ENCODE measurements around the gene WFDC9. TPM values are rescaled to one million over a fixed set of nuclear protein-coding genes. Genes with fewer than 3 reads are reported as not detected.

The WFDC9 gene
- total RNA-seq, 1 experiment from 2014 or later = not detected

DNA sequence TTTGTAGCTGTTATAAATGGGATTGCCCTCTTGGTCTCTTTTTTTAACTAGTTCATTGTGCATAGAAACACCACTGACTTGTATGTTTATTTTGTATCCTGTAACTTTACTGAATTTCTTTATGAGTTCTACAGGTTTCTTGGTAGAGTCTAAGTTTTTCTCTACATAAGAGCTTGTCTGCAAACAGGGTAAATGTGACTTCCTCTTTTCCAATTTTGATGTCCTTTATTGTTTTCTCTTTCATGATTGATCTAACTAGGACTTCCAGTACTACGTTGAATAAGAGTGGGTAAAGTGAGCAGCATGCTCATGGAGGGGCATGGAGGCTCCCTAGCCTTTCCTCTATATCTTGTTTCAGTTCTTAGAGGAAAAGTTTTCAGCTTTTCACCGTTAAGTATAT is 4.5 kb downstream of the WFDC9 start:
- H2BK20ac ChIP-seq (ENCODE audit: low read depth, low read length, poor library complexity, severe bottlenecking) = no peak overlapping the region
- H4K5ac ChIP-seq (ENCODE audit: insufficient read length, low read depth, low read length) = no peak overlapping the region
- no peak overlapping the region for H3K23ac ChIP-seq (ENCODE audit: insufficient read length, low read depth, low read length)
- H3K23me2 ChIP-seq (ENCODE audit: insufficient read length, low read depth, low read length, poor library complexity, severe bottlenecking) = no peaks in the 10 kb centered on the region
- DNase-seq = no peak
- H3K4ac ChIP-seq (ENCODE audit: low read depth, low read length) = no peak overlapping the region
- H3K9me3 ChIP-seq (ENCODE audit: control insufficient read depth, low read depth, low read length) = no peaks in the 10 kb centered on the region
- peaks cover 2 to 4% of the 10 kb centered on the region in 2 experiments for H3K4me1 Mint-ChIP-seq
- no peak overlapping the region for H3K4me2 ChIP-seq (ENCODE audit: insufficient read depth, insufficient read length, low read length)
- no peak overlapping the region for H3K18ac ChIP-seq (ENCODE audit: insufficient read length, low read depth, low read length)
- H4K20me1 ChIP-seq (ENCODE audit: control insufficient read depth, insufficient read depth, insufficient read length) = no peaks in the 10 kb centered on the region
- H2AFZ ChIP-seq (ENCODE audit: low read length) = no peak overlapping the region
- no peaks in the 10 kb centered on the region for H3K79me2 ChIP-seq (ENCODE audit: insufficient read depth, low read length)
- no peak overlapping the region for H2BK12ac ChIP-seq (ENCODE audit: insufficient read length, low read depth, low read length)
- TF ChIP-seq, protein P1, sequence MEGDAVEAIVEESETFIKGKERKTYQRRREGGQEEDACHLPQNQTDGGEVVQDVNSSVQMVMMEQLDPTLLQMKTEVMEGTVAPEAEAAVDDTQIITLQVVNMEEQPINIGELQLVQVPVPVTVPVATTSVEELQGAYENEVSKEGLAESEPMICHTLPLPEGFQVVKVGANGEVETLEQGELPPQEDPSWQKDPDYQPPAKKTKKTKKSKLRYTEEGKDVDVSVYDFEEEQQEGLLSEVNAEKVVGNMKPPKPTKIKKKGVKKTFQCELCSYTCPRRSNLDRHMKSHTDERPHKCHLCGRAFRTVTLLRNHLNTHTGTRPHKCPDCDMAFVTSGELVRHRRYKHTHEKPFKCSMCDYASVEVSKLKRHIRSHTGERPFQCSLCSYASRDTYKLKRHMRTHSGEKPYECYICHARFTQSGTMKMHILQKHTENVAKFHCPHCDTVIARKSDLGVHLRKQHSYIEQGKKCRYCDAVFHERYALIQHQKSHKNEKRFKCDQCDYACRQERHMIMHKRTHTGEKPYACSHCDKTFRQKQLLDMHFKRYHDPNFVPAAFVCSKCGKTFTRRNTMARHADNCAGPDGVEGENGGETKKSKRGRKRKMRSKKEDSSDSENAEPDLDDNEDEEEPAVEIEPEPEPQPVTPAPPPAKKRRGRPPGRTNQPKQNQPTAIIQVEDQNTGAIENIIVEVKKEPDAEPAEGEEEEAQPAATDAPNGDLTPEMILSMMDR (conservative IDR thresholded peaks at IDR 0.05) = no peak
- no peak overlapping the region for H2BK120ac ChIP-seq (ENCODE audit: low read depth, low read length, poor library complexity, severe bottlenecking)
- no peaks in the 10 kb centered on the region for H3K36me3 Mint-ChIP-seq (ENCODE audit: insufficient read depth in 1 of 3, low read depth in 3 of 3)
- H3K4me3 Mint-ChIP-seq = no peak overlapping the region
- H3K9me3 Mint-ChIP-seq = no peaks in the 10 kb centered on the region
- H4K8ac ChIP-seq (replicated peaks; ENCODE audit: insufficient read length, low read depth, low read length) = no peak overlapping the region
- H3K27ac Mint-ChIP-seq = no peak overlapping the region
- H3K27me3 Mint-ChIP-seq (ENCODE audit: low read depth) = peaks cover 2% of the 10 kb centered on the region; the same call in 1 of the 2 replicates
- H2AK5ac ChIP-seq (ENCODE audit: insufficient read length, low read length) = no peak overlapping the region
- no peaks in the 10 kb centered on the region for H3K79me1 ChIP-seq (ENCODE audit: insufficient read depth, low read depth, low read length, poor library complexity, severe bottlenecking)
- no peak overlapping the region for H2BK5ac ChIP-seq (ENCODE audit: insufficient read length, low read length)
- H3K14ac ChIP-seq (ENCODE audit: insufficient read depth, low read length) = no peak overlapping the region
- H2BK15ac ChIP-seq (ENCODE audit: low read depth, low read length) = no peak overlapping the region
- H3K27ac ChIP-seq (ENCODE audit: insufficient read length, low read depth, low read length) = no peak overlapping the region
- no peak overlapping the region for H3K56ac ChIP-seq (ENCODE audit: insufficient read length, low read depth, low read length)
- H3K27me3 ChIP-seq (ENCODE audit: insufficient read depth, low read length) = no peaks in the 10 kb centered on the region
- H4K91ac ChIP-seq (ENCODE audit: insufficient read length, low read depth, low read length) = no peak overlapping the region
- no peak overlapping the region for H3T11ph ChIP-seq (ENCODE audit: low read length)
- H3K9ac ChIP-seq (ENCODE audit: extremely low read depth, insufficient read length, low read length) = no peak overlapping the region
- peaks cover 3% of the 10 kb centered on the region; the same call in 1 of the 2 replicates for H3K4me1 ChIP-seq (ENCODE audit: insufficient read depth, low read length)
- WGBS (ENCODE audit: extremely low coverage, insufficient read length, low lambda C conversion rate) = no CpG with 5 or more reads among the region's 2 CpGs
